HEK293 (cell line): ENCODE measurements around the gene SAMD4B.

Experiments
- CTCF ChIP-seq: fragments of 450-650 bp; formaldehyde crosslinking; IDR thresholded peaks from 2 replicates; pipeline ENCODE4 v1.5.1; 2016; ENCODE audit warnings: missing biosample characterization, missing genetic modification characterization
- HOXA7 ChIP-seq: sonication (generic); formaldehyde crosslinking; IDR thresholded peaks from 2 replicates; pipeline ENCODE4 v1.8.1; 2022; ENCODE audit warnings: missing genetic modification reagents, borderline replicate concordance
- SETDB1 ChIP-seq: IDR thresholded peaks from one replicate; pipeline ENCODE4 v1.6.1; 2017; ENCODE audit warnings: mild to moderate bottlenecking, low read length, moderate library complexity, mixed read lengths; ENCODE audit not compliant: insufficient read length
- ZBTB1 ChIP-seq: fragments of 450-650 bp; formaldehyde crosslinking; IDR thresholded peaks from 2 replicates; pipeline ENCODE4 v1.5.1; 2016; ENCODE audit warnings: missing biosample characterization, missing genetic modification characterization
- ZBTB49 ChIP-seq: fragments of 450-650 bp; formaldehyde crosslinking; IDR thresholded peaks from 2 replicates; pipeline ENCODE4 v1.5.1; 2016; ENCODE audit warnings: missing biosample characterization, missing genetic modification characterization, low read depth
- ZBTB7A ChIP-seq: fragments of 450-650 bp; formaldehyde crosslinking; IDR thresholded peaks from 2 replicates; pipeline ENCODE4 v1.5.1; 2016; ENCODE audit warnings: low read depth, missing biosample characterization, missing genetic modification characterization
- ZEB2 ChIP-seq: fragments of 450-650 bp; formaldehyde crosslinking; IDR thresholded peaks from 2 replicates; pipeline ENCODE4 v1.5.1; 2016; ENCODE audit warnings: missing biosample characterization, missing genetic modification characterization
- ZFP41 ChIP-seq: fragments of 450-650 bp; formaldehyde crosslinking; IDR thresholded peaks from 2 replicates; pipeline ENCODE4 v1.5.1; 2016; ENCODE audit warnings: missing biosample characterization, missing genetic modification characterization, borderline replicate concordance
- ZNF138 ChIP-seq: fragments of 450-650 bp; formaldehyde crosslinking; IDR thresholded peaks from 2 replicates; pipeline ENCODE4 v1.5.1; 2016; ENCODE audit warnings: missing biosample characterization, missing genetic modification characterization, borderline replicate concordance
- ZNF148 ChIP-seq: fragments of 450-650 bp; formaldehyde crosslinking; IDR thresholded peaks from 2 replicates; pipeline ENCODE4 v1.5.0; 2017; ENCODE audit warnings: missing biosample characterization, missing genetic modification characterization, borderline replicate concordance
- ZNF16 ChIP-seq: fragments of 450-650 bp; formaldehyde crosslinking; IDR thresholded peaks from 2 replicates; pipeline ENCODE4 v1.5.1; 2016; ENCODE audit warnings: low read depth, missing biosample characterization, missing genetic modification characterization
- ZNF175 ChIP-seq: fragments of 450-650 bp; formaldehyde crosslinking; IDR thresholded peaks from 2 replicates; pipeline ENCODE4 v1.5.1; 2016; ENCODE audit warnings: missing biosample characterization, missing genetic modification characterization
- ZNF19 ChIP-seq: fragments of 450-650 bp; formaldehyde crosslinking; IDR thresholded peaks from 2 replicates; pipeline ENCODE4; 2016; ENCODE audit warnings: missing biosample characterization, missing genetic modification characterization, low read depth
- ZNF239 ChIP-seq: fragments of 450-650 bp; formaldehyde crosslinking; IDR thresholded peaks from 2 replicates; pipeline ENCODE4 v1.5.1; 2016; ENCODE audit warnings: missing biosample characterization, missing genetic modification characterization
- ZNF302 ChIP-seq: fragments of 450-650 bp; formaldehyde crosslinking; IDR thresholded peaks from 2 replicates; pipeline ENCODE4 v1.5.1; 2016; ENCODE audit warnings: missing biosample characterization, missing genetic modification characterization, low read depth
- ZNF350 ChIP-seq: fragments of 450-650 bp; formaldehyde crosslinking; IDR thresholded peaks from 2 replicates; pipeline ENCODE4 v1.5.0; 2017; ENCODE audit warnings: missing biosample characterization, mild to moderate bottlenecking, missing genetic modification characterization
- ZNF362 ChIP-seq: fragments of 450-650 bp; formaldehyde crosslinking; IDR thresholded peaks from 2 replicates; pipeline ENCODE4 v1.5.1; 2016; ENCODE audit warnings: missing biosample characterization, missing genetic modification characterization
- ZNF426 ChIP-seq: fragments of 450-650 bp; formaldehyde crosslinking; IDR thresholded peaks from 2 replicates; pipeline ENCODE4 v1.5.1; 2017; ENCODE audit warnings: missing biosample characterization, missing genetic modification characterization, mild to moderate bottlenecking, inconsistent platforms, moderate library complexity
- ZNF473 ChIP-seq: fragments of 450-650 bp; formaldehyde crosslinking; IDR thresholded peaks from 2 replicates; pipeline ENCODE4 v1.5.1; 2017; ENCODE audit warnings: missing biosample characterization, missing genetic modification characterization
- ZNF48 ChIP-seq: fragments of 450-650 bp; formaldehyde crosslinking; IDR thresholded peaks from 2 replicates; pipeline ENCODE4 v1.5.1; 2016; ENCODE audit warnings: missing biosample characterization, missing genetic modification characterization
- ZNF514 ChIP-seq: fragments of 450-650 bp; formaldehyde crosslinking; IDR thresholded peaks from 2 replicates; pipeline ENCODE4 v1.5.1; 2016; ENCODE audit warnings: missing biosample characterization, missing genetic modification characterization
- ZNF529 ChIP-seq: fragments of 450-650 bp; formaldehyde crosslinking; IDR thresholded peaks from 2 replicates; pipeline ENCODE4 v1.5.1; 2017; ENCODE audit warnings: missing genetic modification characterization, missing biosample characterization; ENCODE audit not compliant: insufficient replicate concordance
- ZNF549 ChIP-seq: fragments of 450-650 bp; IDR thresholded peaks from 2 replicates; pipeline ENCODE4 v1.5.1; 2018; ENCODE audit warnings: missing biosample characterization, missing genetic modification characterization, mild to moderate bottlenecking, inconsistent platforms, moderate library complexity
- ZNF571 ChIP-seq: fragments of 450-650 bp; formaldehyde crosslinking; IDR thresholded peaks from 2 replicates; pipeline ENCODE4 v1.5.0; 2017; ENCODE audit warnings: missing biosample characterization, missing genetic modification characterization
- ZNF623 ChIP-seq: fragments of 450-650 bp; formaldehyde crosslinking; IDR thresholded peaks from 2 replicates; pipeline ENCODE4 v1.5.1; 2016; ENCODE audit warnings: missing biosample characterization, missing genetic modification characterization
- ZNF639 ChIP-seq: fragments of 450-650 bp; formaldehyde crosslinking; IDR thresholded peaks from 2 replicates; pipeline ENCODE4 v1.5.1; 2016; ENCODE audit warnings: missing biosample characterization, missing genetic modification characterization
- ZNF76 ChIP-seq: fragments of 450-650 bp; formaldehyde crosslinking; IDR thresholded peaks from 2 replicates; pipeline ENCODE4; 2016; ENCODE audit warnings: low read depth, missing biosample characterization, missing genetic modification characterization, borderline replicate concordance
- ZNF785 ChIP-seq: fragments of 450-650 bp; formaldehyde crosslinking; IDR thresholded peaks from 2 replicates; pipeline ENCODE4 v1.5.1; 2016; ENCODE audit warnings: missing biosample characterization, missing genetic modification characterization
- ZSCAN23 ChIP-seq: fragments of 450-650 bp; formaldehyde crosslinking; IDR thresholded peaks from 2 replicates; pipeline ENCODE4 v1.5.1; 2016; ENCODE audit warnings: missing biosample characterization, missing genetic modification characterization
- ZSCAN5A ChIP-seq: fragments of 450-650 bp; formaldehyde crosslinking; IDR thresholded peaks from 2 replicates; pipeline ENCODE4 v1.5.1; 2016; ENCODE audit warnings: missing biosample characterization, missing genetic modification characterization
- ZXDB ChIP-seq: fragments of 450-650 bp; formaldehyde crosslinking; IDR thresholded peaks from 2 replicates; pipeline ENCODE4 v1.5.1; 2016; ENCODE audit warnings: missing biosample characterization, missing genetic modification characterization

The SAMD4B gene

GRCh38 chr19:39412867-39413271 lies 70.6 kb downstream of the SAMD4B start (continued):
- no peak for TF ChIP-seq ZSCAN23 (tag by site-specific recombination)
- TF ChIP-seq ZSCAN5A (tag by site-specific recombination): no peak
- TF ChIP-seq ZNF571 (tag by site-specific recombination): no peak
- TF ChIP-seq ZNF473 (tag by site-specific recombination): no peak
- no peak for TF ChIP-seq ZBTB49
- TF ChIP-seq ZNF350 (tag by site-specific recombination): no peak
- TF ChIP-seq ZNF623 (tag by site-specific recombination): no peak; the same call in 1 of the 2 replicates
- no peak for TF ChIP-seq ZNF549
- TF ChIP-seq ZNF362 (tag by site-specific recombination): 0 out of 2 replicates have a peak, but pooled peaks have one; percentile 10
- 0 out of 2 replicates have a peak, but pooled peaks have one; percentile 12 for TF ChIP-seq ZEB2 (tag by site-specific recombination)
- TF ChIP-seq ZNF16: no peak
- no peak for TF ChIP-seq SETDB1
- TF ChIP-seq ZNF76: no peak
- TF ChIP-seq ZBTB1 (tag by site-specific recombination): 0 out of 2 replicates have a peak, but pooled peaks have one; percentile 6
- no peak for TF ChIP-seq ZNF138
- TF ChIP-seq ZNF639 (tag by site-specific recombination): no peak
- 0 out of 2 replicates have a peak, but pooled peaks have one; percentile 2 for TF ChIP-seq ZNF19 (tag by site-specific recombination)
- no peak for TF ChIP-seq ZNF302
- no peak for TF ChIP-seq ZFP41 (tag by site-specific recombination)
- 0 out of 2 replicates have a peak, but pooled peaks have one; percentile 1 for TF ChIP-seq CTCF (tag by site-specific recombination)
- TF ChIP-seq ZNF785 (tag by site-specific recombination): no peak
- no peak for TF ChIP-seq ZNF239 (tag by site-specific recombination)
- TF ChIP-seq ZNF529 (tag by site-specific recombination): no peak
- TF ChIP-seq ZNF426 (tag by site-specific recombination): no peak
- TF ChIP-seq ZXDB: peak; percentile 81; the same call in 1 of the 2 replicates
- peak; percentile 93; the same call in 1 of the 2 replicates for TF ChIP-seq ZBTB7A (tag by site-specific recombination)
- TF ChIP-seq ZNF175 (tag by site-specific recombination): no peak
- TF ChIP-seq HOXA7 (CRISPR knock-in tag): no peak
- no peak for TF ChIP-seq ZNF48 (tag by site-specific recombination)
- TF ChIP-seq ZNF148 (tag by site-specific recombination): no peak
- no peak for TF ChIP-seq ZNF514 (tag by site-specific recombination)
